Fibroblast of upper back skin (primary cell): Measurements from ENCODE around the gene MCC.
A peak's percentile ranks its signal among the peaks of the same experiment; 100 is the strongest.
"Not testable (repeated sequence)": the region's sequence is repeated elsewhere in the genome, so short reads cannot be mapped to it uniquely, and the experiment has no call there.

Experiments
- DNase-seq: peaks from one replicate; pipeline ENCODE4 v3.0.0-alpha.2; 2013

Gene MCC

GRCh38 chr5:113093558-113093957, 394.7 kb downstream of the MCC start:
- DNase-seq: no peak

DNA sequence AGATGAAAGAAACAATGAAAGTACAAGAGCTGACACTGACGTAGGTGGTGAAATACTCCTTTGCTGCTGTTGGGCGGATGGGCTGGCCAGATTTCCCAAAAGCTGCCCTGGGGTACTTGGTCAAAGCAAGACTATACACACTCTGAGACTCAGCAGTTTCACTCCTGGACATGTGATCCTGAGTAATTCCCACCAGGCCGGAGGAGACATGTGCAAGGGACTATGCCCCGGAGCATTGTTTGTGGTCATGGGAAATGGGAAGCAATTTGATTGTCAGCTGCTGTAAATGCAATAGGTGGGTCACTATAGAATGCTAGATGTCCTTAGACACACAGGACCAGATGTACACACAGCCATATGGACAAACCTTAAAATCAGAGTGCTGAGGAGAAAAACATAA, 395.6 kb downstream of the MCC start:
- no peak for DNase-seq

GRCh38 chr5:113091622-113092021, 396.6 kb downstream of the MCC start:
- DNase-seq: no peak

DNA sequence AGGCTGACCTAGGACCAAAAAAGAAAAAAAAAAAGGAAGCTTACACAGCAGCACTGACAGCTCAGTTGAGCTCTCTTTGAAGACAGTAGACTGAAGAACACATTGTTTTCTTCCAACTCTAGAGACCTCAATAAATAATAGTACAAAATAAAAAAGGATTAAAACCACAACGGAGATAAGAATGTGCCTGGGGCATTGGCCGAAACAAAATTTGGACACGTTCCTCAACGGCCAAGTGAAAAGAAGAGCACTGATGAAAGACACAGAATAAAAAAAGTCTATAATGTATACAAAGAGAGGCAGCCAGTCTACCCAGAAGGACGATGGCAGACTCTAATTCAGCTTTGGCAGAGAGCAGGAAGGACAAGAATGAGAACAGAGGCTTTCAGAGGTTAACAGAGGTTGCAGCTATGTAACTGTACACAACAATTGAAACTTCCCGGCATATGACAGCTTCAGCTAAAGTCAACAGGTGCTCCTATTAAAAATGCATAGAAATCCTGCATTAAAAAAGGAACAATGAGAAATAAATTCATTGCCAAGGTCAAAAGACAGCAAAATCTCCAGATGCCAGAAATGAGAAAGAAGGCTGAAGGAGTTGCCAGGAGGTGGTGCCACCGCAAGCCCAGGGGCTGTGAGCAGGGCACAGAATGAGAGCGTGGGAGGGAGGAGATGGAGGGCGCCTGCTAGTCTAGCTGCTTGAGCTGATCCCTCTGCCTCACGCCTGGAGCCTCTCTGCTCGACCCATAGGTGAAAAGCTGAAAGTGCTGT, 397.7 kb downstream of the MCC start:
- no peak for DNase-seq

DNA sequence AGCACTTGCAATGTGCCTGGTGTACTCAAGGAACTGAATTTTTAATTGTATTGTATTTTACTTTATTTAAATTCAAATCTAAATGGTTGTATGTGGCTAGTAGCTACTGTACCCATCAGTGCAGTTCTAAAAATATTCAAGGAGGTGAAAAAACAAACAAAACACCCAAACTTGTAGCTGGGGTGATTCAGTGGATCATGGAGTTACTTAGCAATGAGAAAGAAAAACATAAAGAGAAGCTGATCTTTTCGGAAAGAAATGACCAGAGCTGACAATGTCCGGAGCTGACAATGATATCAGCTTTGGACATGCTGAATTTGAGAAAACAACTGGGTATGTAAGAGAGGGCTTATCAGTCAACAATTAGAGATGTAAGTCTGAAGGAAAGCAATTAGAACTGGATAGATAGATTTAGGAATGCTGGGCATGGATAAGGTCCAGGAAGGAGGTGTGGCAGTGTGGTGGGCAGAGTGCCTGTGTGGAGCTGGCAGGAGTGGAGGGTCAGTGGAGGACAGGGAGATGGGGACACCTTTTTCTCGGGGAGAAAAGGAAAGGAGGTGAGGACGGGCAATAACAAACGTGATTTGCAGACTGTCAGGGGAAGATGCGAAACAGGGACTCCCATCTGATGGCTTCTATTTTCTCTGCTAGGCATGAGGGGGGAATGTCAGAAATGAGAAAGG, 398.5 kb downstream of the MCC start:
- no peak for DNase-seq

GRCh38 chr5:113087976-113088514, 400.2 kb downstream of the MCC start:
- DNase-seq: no peak

- no peak for DNase-seq
These were observed 402.3 kb downstream of the MCC start for GRCh38 chr5:113085880-113086409.

- no peak for DNase-seq
These were observed 403.2 kb downstream of the MCC start for GRCh38 chr5:113085084-113085414.

DNA sequence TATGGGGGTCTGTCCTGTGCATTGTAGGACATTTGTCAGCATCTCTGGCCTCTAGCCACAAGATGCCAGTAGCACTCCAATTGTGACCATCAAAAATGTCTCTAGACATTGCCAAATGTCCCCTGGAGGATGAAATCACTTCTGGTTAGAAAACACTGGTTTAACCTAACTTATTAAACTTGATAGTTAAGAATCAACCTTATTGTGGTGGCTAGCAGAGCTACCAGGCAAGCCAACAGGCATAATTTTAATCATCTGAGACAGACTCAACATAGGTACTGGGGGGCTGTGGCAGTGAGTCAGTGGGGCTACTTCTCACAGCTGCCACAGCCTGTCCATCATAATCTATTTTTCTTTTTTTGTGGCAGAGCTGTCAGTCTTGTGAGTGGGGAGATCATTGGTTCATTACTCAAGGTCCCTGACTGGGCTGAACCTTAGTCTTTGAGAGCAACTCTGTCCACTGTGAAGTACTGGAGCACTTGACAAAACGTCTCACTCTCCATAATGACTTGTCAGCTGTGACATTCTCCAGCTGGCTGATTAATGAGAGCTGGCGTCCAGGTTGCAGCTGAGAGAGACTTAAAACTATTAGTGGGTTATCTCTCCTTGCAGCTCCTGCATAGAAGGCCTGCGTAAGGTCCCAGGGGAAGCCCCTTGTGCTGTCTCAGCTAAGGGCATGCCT, 403.7 kb downstream of the MCC start:
- DNase-seq: no peak

GRCh38 chr5:113083481-113083880, 404.8 kb downstream of the MCC start:
- DNase-seq: peak; percentile 43

- no peak for DNase-seq
These were observed 405.7 kb downstream of the MCC start for GRCh38 chr5:113082547-113082905.

DNA sequence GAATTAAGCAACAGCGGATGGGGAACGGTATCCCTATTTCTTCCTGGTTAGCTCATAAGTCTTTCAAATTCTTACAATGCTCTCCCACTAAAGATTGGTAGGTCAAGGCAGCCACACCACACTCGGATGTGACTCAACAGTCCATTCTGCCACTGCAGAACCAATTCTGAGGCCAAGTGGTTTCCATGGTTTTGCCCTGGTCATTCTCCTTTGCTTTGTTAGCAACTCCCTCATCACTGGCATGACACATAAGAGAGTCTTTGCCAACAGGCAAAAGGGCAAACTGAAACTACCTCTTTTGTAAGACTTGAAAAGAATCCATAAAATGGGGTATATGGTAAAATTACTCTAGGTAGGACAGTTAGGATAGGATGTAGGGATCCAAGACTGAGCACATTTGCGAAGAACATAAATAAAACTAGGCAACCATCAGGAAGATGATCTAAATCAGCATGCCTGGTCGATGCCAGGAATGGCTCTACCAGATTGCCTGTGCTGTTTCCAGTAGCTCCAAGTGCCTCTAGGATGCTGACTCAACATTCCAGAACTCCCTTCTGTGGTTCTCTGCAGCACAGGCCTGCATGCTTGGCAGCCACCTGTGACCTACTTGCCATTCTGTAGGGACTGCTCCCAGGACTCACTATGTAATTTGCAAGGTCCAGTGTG, 406.2 kb downstream of the MCC start:
- DNase-seq: peak; percentile 65

DNA sequence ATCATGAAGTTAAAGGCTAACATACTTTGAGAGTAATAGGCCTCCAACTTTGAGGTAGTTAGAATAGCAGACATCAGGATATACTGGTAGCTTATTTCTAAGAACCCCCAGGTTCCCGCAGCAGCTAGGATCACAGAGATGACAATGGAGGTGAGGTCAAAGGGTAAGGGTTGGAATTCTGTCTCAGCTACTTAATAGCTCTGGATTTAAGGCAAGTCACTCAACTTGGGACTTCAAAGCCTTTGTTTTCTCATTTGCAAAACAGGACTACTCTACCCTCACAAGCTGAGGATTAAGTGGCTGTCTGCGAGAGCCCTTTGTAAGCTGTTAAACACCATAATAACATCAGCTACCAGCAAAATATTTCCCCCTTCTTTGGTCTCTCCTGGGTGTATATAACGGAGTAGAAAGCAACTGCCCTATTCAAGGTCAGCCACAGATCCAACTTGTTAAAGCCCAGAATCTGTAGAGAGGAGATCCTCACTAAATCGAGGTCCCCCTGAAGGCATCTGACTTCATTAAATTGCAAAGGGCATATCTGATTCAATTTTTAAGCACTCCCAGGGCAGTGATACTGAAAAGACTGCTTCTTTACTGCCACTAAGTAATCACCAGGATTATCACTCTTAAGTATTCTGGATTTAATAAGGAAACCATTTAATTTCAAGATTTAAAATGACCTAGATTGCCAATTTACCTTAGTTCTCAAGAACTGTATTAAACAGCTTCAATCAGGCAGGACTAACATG, 407.0 kb downstream of the MCC start:
- no peak for DNase-seq

DNA sequence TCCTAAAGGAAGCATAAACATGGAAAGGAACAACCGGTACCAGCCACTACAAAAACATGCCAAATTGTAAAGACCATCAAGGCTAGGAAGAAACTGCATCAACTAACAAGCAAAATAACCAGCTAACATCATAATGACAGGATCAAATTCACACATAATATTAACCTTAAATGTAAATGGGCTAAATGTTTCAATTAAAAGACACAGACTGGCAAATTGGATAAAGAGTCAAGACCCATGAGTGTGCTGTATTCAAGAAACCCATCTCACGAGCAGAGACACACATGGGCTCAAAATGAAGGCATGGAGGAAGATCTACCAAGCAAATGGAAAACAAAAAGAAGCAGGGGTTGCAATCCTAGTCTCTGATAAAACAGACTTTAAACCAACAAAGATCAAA, 411.6 kb downstream of the MCC start:
- DNase-seq: not testable (repeated sequence)

DNA sequence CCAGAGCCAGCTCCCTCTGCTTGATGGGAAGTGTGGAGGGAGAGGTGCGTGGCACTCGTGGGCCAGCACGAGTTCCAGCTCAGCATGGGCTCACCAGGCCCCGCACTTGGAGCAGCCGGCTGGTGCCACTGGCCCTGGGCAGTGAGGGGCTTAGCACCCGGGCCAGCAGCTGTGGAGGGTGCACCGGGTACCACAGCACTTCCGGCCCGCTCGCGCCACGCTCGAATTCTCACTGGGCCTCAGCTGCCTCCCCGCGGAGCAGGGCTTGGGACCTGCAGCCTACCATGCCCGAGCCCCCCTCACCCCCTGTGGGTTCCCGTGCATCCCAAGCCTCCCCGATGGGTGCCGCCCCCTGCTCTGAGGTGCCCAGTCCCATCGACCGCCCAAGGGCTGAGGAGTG, 413.2 kb downstream of the MCC start:
- DNase-seq: no peak

DNA sequence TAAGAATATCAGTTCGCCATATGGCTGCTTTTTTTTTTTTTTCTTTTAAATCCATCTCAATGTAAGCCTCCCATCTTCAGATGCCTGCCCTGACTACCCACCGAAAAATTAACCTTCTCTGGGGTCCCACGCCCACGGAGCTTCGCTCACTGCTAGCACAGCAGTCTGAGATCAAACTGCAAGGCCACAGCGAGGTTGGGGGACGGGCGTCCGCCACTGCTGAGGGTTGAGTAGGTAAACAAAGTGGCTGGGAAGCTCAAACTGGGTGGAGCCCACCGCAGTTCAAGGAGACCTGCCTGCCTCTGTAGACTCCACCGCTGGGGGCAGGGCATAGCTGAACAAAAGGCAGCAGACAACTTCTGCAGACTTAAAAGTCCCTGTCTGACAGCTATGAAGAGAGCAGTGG, 414.6 kb downstream of the MCC start:
- DNase-seq: not testable (repeated sequence)

GRCh38 chr5:113071401-113071800, 416.9 kb downstream of the MCC start:
- no peak for DNase-seq

DNA sequence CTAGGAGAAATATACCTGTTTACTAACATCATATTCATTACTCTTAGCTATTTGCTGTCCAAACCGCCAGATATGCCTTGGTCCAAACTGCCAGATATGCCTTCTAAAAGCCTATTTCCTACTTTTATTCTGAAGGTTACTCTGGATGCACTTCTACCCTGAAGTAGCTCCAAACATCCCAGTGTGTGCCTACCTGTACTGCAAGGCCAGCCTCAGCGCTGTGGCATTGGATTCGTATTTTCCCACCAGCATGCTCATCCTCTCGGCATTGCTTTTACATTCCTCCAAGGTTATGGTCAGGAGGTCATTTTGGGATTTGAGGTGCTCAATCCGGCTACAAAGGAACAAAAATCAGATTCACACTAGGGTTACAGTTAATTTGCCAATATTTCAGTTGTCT, 417.4 kb downstream of the MCC start:
- no peak for DNase-seq

DNA sequence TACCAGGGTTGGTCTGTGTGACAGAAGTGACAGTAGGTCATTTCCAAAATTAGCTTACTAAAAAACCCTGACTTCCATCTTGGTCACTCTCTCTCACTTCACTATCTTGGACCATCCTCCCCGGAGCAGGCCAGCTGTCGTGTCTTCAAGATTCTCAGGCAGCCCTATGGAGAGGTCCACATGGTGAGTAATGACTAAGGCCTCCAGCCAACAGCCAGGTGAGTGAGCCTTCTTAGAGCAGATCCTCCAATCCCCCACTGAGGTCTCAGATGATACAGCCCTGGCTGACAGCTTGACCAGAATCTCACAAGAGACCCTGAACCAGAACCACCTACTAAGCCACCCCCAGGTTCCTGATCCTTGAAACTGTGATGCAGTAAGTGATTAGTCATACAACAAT, 419.7 kb downstream of the MCC start:
- DNase-seq: peak; percentile 68

DNA sequence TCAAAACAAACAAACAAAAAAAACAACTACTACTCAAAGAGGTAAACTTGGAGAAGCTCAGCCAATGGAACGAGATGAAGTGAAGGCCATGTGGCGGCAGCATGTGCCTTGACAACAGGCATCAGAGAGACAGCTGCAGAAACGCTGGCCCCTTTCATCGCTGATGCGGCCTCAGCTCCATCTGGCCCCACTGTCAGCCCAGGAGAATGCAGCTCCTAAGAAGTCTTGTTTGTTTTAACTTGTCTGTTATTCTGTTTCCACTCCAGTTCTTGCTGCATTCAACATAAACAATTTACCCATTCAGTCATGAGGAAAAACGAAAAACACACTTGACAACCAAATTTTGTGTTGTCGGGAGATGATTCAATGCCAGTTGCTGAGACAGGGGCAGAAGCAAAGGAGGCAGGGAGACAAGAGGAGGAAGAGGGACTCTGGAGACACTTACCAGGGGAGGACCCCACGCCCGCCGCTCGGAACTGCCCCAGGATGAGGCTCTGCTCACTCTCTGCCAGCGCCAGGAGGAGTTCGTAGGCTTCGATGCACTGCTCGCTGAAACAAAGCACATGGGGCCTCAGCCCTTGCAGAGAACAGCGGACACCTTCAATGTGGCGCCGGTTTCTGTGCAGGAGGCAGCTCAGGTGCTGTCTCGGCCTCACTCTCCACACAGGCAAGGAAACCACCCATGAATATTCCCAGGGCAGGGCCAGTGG, 420.5 kb downstream of the MCC start:
- DNase-seq: no peak

DNA sequence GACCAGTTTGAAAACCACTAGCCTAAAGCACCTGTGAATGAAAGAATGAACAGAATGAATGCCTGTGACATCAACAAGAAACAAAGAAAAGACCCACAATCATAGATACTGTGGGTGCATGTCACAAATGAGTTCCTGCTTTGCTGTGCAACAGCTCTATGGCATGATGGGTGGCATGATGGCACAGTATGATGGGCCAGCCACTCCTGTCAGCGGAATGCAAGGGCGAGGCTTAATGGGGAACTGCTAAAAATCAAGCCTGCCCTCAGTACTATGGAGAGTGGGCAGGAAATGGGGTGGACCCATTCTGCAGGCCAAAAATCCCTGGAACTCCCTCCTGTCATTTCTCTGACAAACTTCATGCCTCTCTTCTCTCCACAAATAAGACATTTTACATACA, 422.6 kb downstream of the MCC start:
- no peak for DNase-seq

- no peak for DNase-seq
These were observed 423.4 kb downstream of the MCC start for GRCh38 chr5:113064806-113065205.
